ENCODE measurements around the gene MSN.

GRCh38 chrX:65705439-65705838, 38.0 kb downstream of the MSN start:
- TF ChIP-seq IKZF3 (tag by site-specific recombination; IDR thresholded peaks at IDR 0.05) (no peak), ATF2 (tag by site-specific recombination; IDR thresholded peaks at IDR 0.05; ENCODE audit: low read depth) (no peak), ZNF747 (tag by site-specific recombination; IDR thresholded peaks at IDR 0.05) (no peak), YY1 (tag by site-specific recombination; IDR thresholded peaks at IDR 0.05) (no peak), ZSCAN4 (tag by site-specific recombination; IDR thresholded peaks at IDR 0.05) (no peak)
